Measurements from ENCODE around the gene MMP24OS. TPM values are rescaled to one million over a fixed set of nuclear protein-coding genes. Genes with fewer than 3 reads are reported as not detected.

The MMP24OS gene
- total RNA-seq, 1 experiment from 2014 or later: 42.3 TPM

- intact Hi-C loops (cut with micrococcal nuclease; ENCODE audit: unreplicated experiment): loop anchor here (1.0 kb wide), 1 partner anchor 8 kb away; no protein-coding TSS in a partner anchor
- DNase-seq: peak in 1 of 2 experiments; percentile 55
- H3K9me3 ChIP-seq: no peaks in the 10 kb centered on the region
- no peaks in the 10 kb centered on the region for H3K36me3 Mint-ChIP-seq (ENCODE audit: insufficient read depth, unreplicated experiment)
- H3K4me3 Mint-ChIP-seq (ENCODE audit: unreplicated experiment): no peak overlapping the region
- H3K9me3 Mint-ChIP-seq (ENCODE audit: unreplicated experiment): no peaks in the 10 kb centered on the region
- H3K4me1 ChIP-seq: peaks cover 12% of the 10 kb centered on the region
- H3K27me3 ChIP-seq (replicated peaks; ENCODE audit: control insufficient read depth, insufficient read depth, low read length): no peaks in the 10 kb centered on the region
- BruUV-seq (replicated peaks): no TSS peak
- ChIA-PET POLR2A (no interaction called here), CTCF (interaction anchor here (2.9 kb wide), 1 partner anchor 10 kb away, joined by 17 read pairs; no protein-coding TSS in a partner anchor)
- no peaks in the 10 kb centered on the region for H3K36me3 ChIP-seq (ENCODE audit: control insufficient read depth, insufficient read depth, low read length)
- no peak overlapping the region for H3K27ac Mint-ChIP-seq (ENCODE audit: unreplicated experiment)
- H3K27me3 Mint-ChIP-seq (ENCODE audit: insufficient read depth, unreplicated experiment): no peaks in the 10 kb centered on the region
- TF ChIP-seq CTCF (IDR thresholded peaks at IDR 0.05; ENCODE audit: insufficient read depth in 1 of 2, low read depth in 1 of 2, low read length in 1 of 2, severe bottlenecking in 1 of 2, unreplicated experiment in 1 of 2): no peak
- peaks cover 17% of the 10 kb centered on the region for H3K4me1 Mint-ChIP-seq (ENCODE audit: low read depth, unreplicated experiment)
- H3K4me3 ChIP-seq (ENCODE audit: low read depth, low read length): no peak overlapping the region
These were observed 16.4 kb upstream of the MMP24OS start for GRCh38 chr20:35294293-35294685.

GRCh38 chr20:35293303-35294292 lies 15.7 kb upstream of the MMP24OS start:
- Mint-ChIP-seq H3K27ac (ENCODE audit: unreplicated experiment) (no peak overlapping the region), H3K9me3 (ENCODE audit: unreplicated experiment) (no peaks in the 10 kb centered on the region), H3K27me3 (ENCODE audit: insufficient read depth, unreplicated experiment) (no peaks in the 10 kb centered on the region), H3K36me3 (ENCODE audit: insufficient read depth, unreplicated experiment) (no peaks in the 10 kb centered on the region), H3K4me1 (ENCODE audit: low read depth, unreplicated experiment) (peaks cover 17% of the 10 kb centered on the region), H3K4me3 (ENCODE audit: unreplicated experiment) (no peak overlapping the region)
- no peaks in the 10 kb centered on the region for H3K36me3 ChIP-seq (ENCODE audit: control insufficient read depth, insufficient read depth, low read length)
- DNase-seq: no peak
- no peak overlapping the region for H3K4me3 ChIP-seq (ENCODE audit: low read depth, low read length)
- peaks cover 12% of the 10 kb centered on the region for H3K4me1 ChIP-seq
- H3K27me3 ChIP-seq (replicated peaks; ENCODE audit: control insufficient read depth, insufficient read depth, low read length): no peaks in the 10 kb centered on the region
- BruUV-seq (replicated peaks): no TSS peak
- POLR2A ChIA-PET: no interaction called here
- no peak for TF ChIP-seq CTCF (IDR thresholded peaks at IDR 0.05; ENCODE audit: insufficient read depth in 1 of 2, low read depth in 1 of 2, low read length in 1 of 2, severe bottlenecking in 1 of 2, unreplicated experiment in 1 of 2)
- intact Hi-C loops (cut with micrococcal nuclease; ENCODE audit: unreplicated experiment): loop anchor here (1.0 kb wide), 1 partner anchor 7 kb away; no protein-coding TSS in a partner anchor
- CTCF ChIA-PET: interaction anchor here (1.4 to 2.9 kb wide), 2 partner anchors 11 to 149 kb away, joined by 3 to 17 read pairs; no protein-coding TSS in a partner anchor
- no peaks in the 10 kb centered on the region for H3K9me3 ChIP-seq

GRCh38 chr20:35292504-35293285 lies 14.8 kb upstream of the MMP24OS start:
- H3K4me1 ChIP-seq: peaks cover 12% of the 10 kb centered on the region
- no peak for DNase-seq
- H3K4me1 Mint-ChIP-seq (ENCODE audit: low read depth, unreplicated experiment): peaks cover 17% of the 10 kb centered on the region
- ChIA-PET POLR2A (no interaction called here), CTCF (interaction anchor here (0.6 to 2.9 kb wide), 3 partner anchors 12 to 148 kb away, joined by 3 to 17 read pairs (median 3); no protein-coding TSS in a partner anchor)
- no TSS peak for BruUV-seq (replicated peaks)
- no peak overlapping the region for H3K4me3 ChIP-seq (ENCODE audit: low read depth, low read length)
- H3K27me3 Mint-ChIP-seq (ENCODE audit: insufficient read depth, unreplicated experiment): no peaks in the 10 kb centered on the region
- intact Hi-C loops (cut with micrococcal nuclease; ENCODE audit: unreplicated experiment): no loop called here
- H3K27ac Mint-ChIP-seq (ENCODE audit: unreplicated experiment): no peak overlapping the region
- no peaks in the 10 kb centered on the region for H3K27me3 ChIP-seq (replicated peaks; ENCODE audit: control insufficient read depth, insufficient read depth, low read length)
- no peaks in the 10 kb centered on the region for H3K36me3 Mint-ChIP-seq (ENCODE audit: insufficient read depth, unreplicated experiment)
- H3K9me3 ChIP-seq: no peaks in the 10 kb centered on the region
- TF ChIP-seq CTCF (IDR thresholded peaks at IDR 0.05; ENCODE audit: insufficient read depth in 1 of 2, low read depth in 1 of 2, low read length in 1 of 2, severe bottlenecking in 1 of 2, unreplicated experiment in 1 of 2): no peak
- H3K36me3 ChIP-seq (ENCODE audit: control insufficient read depth, insufficient read depth, low read length): no peaks in the 10 kb centered on the region
- no peak overlapping the region for H3K4me3 Mint-ChIP-seq (ENCODE audit: unreplicated experiment)
- H3K9me3 Mint-ChIP-seq (ENCODE audit: unreplicated experiment): no peaks in the 10 kb centered on the region
